HG03175 (cell line): ENCODE data around the gene F12.
"Not testable (repeated sequence)": the region's sequence is repeated elsewhere in the genome, so short reads cannot be mapped to it uniquely, and the experiment has no call there.

Experiments used
- ATAC-seq: cut with Tn5 transposase; IDR thresholded peaks from one replicate; pipeline ENCODE4 v1.9.1; 2021; ENCODE audit warnings: mild to moderate bottlenecking, moderate library complexity; ENCODE audit not compliant: unreplicated experiment

Gene F12

GRCh38 chr5:177432839-177433657 lies 23.7 kb upstream of the F12 start:
- no peak for ATAC-seq

- no peak for ATAC-seq
Observed at GRCh38 chr5:177432143-177432838, 22.9 kb upstream of the F12 start.

GRCh38 chr5:177431317-177432142 lies 22.2 kb upstream of the F12 start:
- peak; percentile 55 for ATAC-seq

- no peak for ATAC-seq
Observed at GRCh38 chr5:177430972-177431316, 21.6 kb upstream of the F12 start.

GRCh38 chr5:177430140-177430951 lies 21.0 kb upstream of the F12 start:
- ATAC-seq = no peak

GRCh38 chr5:177429248-177430040 lies 20.1 kb upstream of the F12 start:
- ATAC-seq = no peak

- ATAC-seq = no peak
Observed at GRCh38 chr5:177428574-177429217, 19.3 kb upstream of the F12 start.

- no peak for ATAC-seq
Observed at GRCh38 chr5:177427919-177428573, 18.7 kb upstream of the F12 start.

- no peak for ATAC-seq
Observed at GRCh38 chr5:177427211-177427822, 18.0 kb upstream of the F12 start.

GRCh38 chr5:177426566-177427210 lies 17.3 kb upstream of the F12 start, which contains the start of gene GRK6:
TSS of gene GRK6 (plus strand) at chr5:177426676. CDS start at chr5:177426846, 170 bp downstream.
- peak; percentile 11 for ATAC-seq

- peak; percentile 81 for ATAC-seq
Observed at GRCh38 chr5:177425801-177426565, 16.6 kb upstream of the F12 start.

- ATAC-seq = no peak
Observed at GRCh38 chr5:177425196-177425800, 15.9 kb upstream of the F12 start.

GRCh38 chr5:177423671-177424070 lies 14.3 kb upstream of the F12 start:
- no peak for ATAC-seq

- no peak for ATAC-seq
Observed at GRCh38 chr5:177421062-177421798, 11.9 kb upstream of the F12 start.

- not testable (repeated sequence) for ATAC-seq
Observed at GRCh38 chr5:177420472-177420871, 11.1 kb upstream of the F12 start.

- ATAC-seq = no peak
Observed at GRCh38 chr5:177419046-177419445, 9.7 kb upstream of the F12 start.
